ENCODE measurements around the gene COL4A4.

Gene COL4A4

GRCh38 chr2:227125506-227125905 is 38.5 kb downstream of the COL4A4 start:
- no peak overlapping the region for H3K27ac ChIP-seq (ENCODE audit: low read depth, low read length)
- no peak overlapping the region for H2AFZ ChIP-seq (ENCODE audit: low read depth, low read length, severe bottlenecking)
- no peaks in the 10 kb centered on the region for H3K36me3 ChIP-seq (ENCODE audit: low read length)
- H3K9ac ChIP-seq (ENCODE audit: low read length): no peak overlapping the region
- no peaks in the 10 kb centered on the region for H3K79me2 ChIP-seq (ENCODE audit: insufficient read depth, low read length)
- no peaks in the 10 kb centered on the region for H3K9me3 ChIP-seq (ENCODE audit: insufficient read depth, low read length)
- H3F3A ChIP-seq (ENCODE audit: insufficient read depth): no peaks in the 10 kb centered on the region
- H3K4me2 ChIP-seq (ENCODE audit: low read depth, low read length, poor library complexity, severe bottlenecking): no peak overlapping the region
- no peaks in the 10 kb centered on the region for H3K27me3 ChIP-seq (ENCODE audit: low read length)
- no peaks in the 10 kb centered on the region for H3K9me2 ChIP-seq (replicated peaks; ENCODE audit: insufficient read depth, low read length)
- no peak overlapping the region for H3K4me3 ChIP-seq (ENCODE audit: insufficient read depth, low read length, poor library complexity, severe bottlenecking)
- no peak for TF ChIP-seq EZH2phosphoT487 (conservative IDR thresholded peaks at IDR 0.05; ENCODE audit: low read length)
- TF ChIP-seq CTCF (IDR thresholded peaks at IDR 0.05; ENCODE audit: insufficient read depth, low read length, poor library complexity, severe bottlenecking): no peak
- H4K20me1 ChIP-seq (ENCODE audit: low read depth, low read length): no peaks in the 10 kb centered on the region

GRCh38 chr2:227124811-227125210 is 39.2 kb downstream of the COL4A4 start:
- no peak overlapping the region for H3K4me3 ChIP-seq (ENCODE audit: insufficient read depth, low read length, poor library complexity, severe bottlenecking)
- no peaks in the 10 kb centered on the region for H3F3A ChIP-seq (ENCODE audit: insufficient read depth)
- H2AFZ ChIP-seq (ENCODE audit: low read depth, low read length, severe bottlenecking): no peak overlapping the region
- no peaks in the 10 kb centered on the region for H3K27me3 ChIP-seq (ENCODE audit: low read length)
- H3K4me2 ChIP-seq (ENCODE audit: low read depth, low read length, poor library complexity, severe bottlenecking): no peak overlapping the region
- H3K36me3 ChIP-seq (ENCODE audit: low read length): no peaks in the 10 kb centered on the region
- H3K27ac ChIP-seq (ENCODE audit: low read depth, low read length): no peak overlapping the region
- no peak overlapping the region for H3K9ac ChIP-seq (ENCODE audit: low read length)
- H3K79me2 ChIP-seq (ENCODE audit: insufficient read depth, low read length): no peaks in the 10 kb centered on the region
- TF ChIP-seq CTCF (IDR thresholded peaks at IDR 0.05; ENCODE audit: insufficient read depth, low read length, poor library complexity, severe bottlenecking) (no peak), EZH2phosphoT487 (conservative IDR thresholded peaks at IDR 0.05; ENCODE audit: low read length) (no peak)
- no peaks in the 10 kb centered on the region for H3K9me3 ChIP-seq (ENCODE audit: insufficient read depth, low read length)
- no peaks in the 10 kb centered on the region for H3K9me2 ChIP-seq (replicated peaks; ENCODE audit: insufficient read depth, low read length)
- H4K20me1 ChIP-seq (ENCODE audit: low read depth, low read length): no peaks in the 10 kb centered on the region

- Histone ChIP-seq H3K9ac (ENCODE audit: low read length) (no peak overlapping the region), H4K20me1 (ENCODE audit: low read depth, low read length) (no peaks in the 10 kb centered on the region), H3K9me3 (ENCODE audit: insufficient read depth, low read length) (no peaks in the 10 kb centered on the region), H3K4me3 (ENCODE audit: insufficient read depth, low read length, poor library complexity, severe bottlenecking) (no peak overlapping the region), H3K9me2 (replicated peaks; ENCODE audit: insufficient read depth, low read length) (no peaks in the 10 kb centered on the region), H3K4me2 (ENCODE audit: low read depth, low read length, poor library complexity, severe bottlenecking) (no peak overlapping the region), H3K79me2 (ENCODE audit: insufficient read depth, low read length) (no peaks in the 10 kb centered on the region), H2AFZ (ENCODE audit: low read depth, low read length, severe bottlenecking) (no peak overlapping the region), H3K36me3 (ENCODE audit: low read length) (no peaks in the 10 kb centered on the region), H3F3A (ENCODE audit: insufficient read depth) (no peaks in the 10 kb centered on the region), H3K27ac (ENCODE audit: low read depth, low read length) (no peak overlapping the region), H3K27me3 (ENCODE audit: low read length) (no peaks in the 10 kb centered on the region)
- no peak for TF ChIP-seq EZH2phosphoT487 (conservative IDR thresholded peaks at IDR 0.05; ENCODE audit: low read length)
- TF ChIP-seq CTCF (IDR thresholded peaks at IDR 0.05; ENCODE audit: insufficient read depth, low read length, poor library complexity, severe bottlenecking): no peak
These were observed 40.3 kb downstream of the COL4A4 start for GRCh38 chr2:227123697-227124096.

All from SU-DHL-6 (cell line).